Neuronal stem cell (in vitro differentiated cells): ENCODE results near the gene ZMYM2.

Experiments used
- DNase-seq: peaks from one replicate; pipeline ENCODE4 v3.0.0-alpha.2; 2013; ENCODE audit warnings: low spot score
- H2AFZ ChIP-seq: one replicate; pipeline ENCODE4 v1.6.1; 2013; ENCODE audit warnings: mild to moderate bottlenecking, low read length, inconsistent platforms
- H2AK5ac ChIP-seq: 2 replicates; pipeline ENCODE4 v1.6.1; 2013; ENCODE audit warnings: low read depth, mild to moderate bottlenecking, inconsistent platforms, low read length, moderate library complexity, mixed read lengths
- H2BK120ac ChIP-seq: 2 replicates; pipeline ENCODE4 v1.6.1; 2013; ENCODE audit warnings: low read depth, mild to moderate bottlenecking, inconsistent platforms, low read length, moderate library complexity, mixed read lengths
- H2BK12ac ChIP-seq: one replicate; pipeline ENCODE4 v1.6.1; 2013; ENCODE audit warnings: low read length, inconsistent platforms
- H2BK15ac ChIP-seq: 2 replicates; pipeline ENCODE4 v1.6.1; 2013; ENCODE audit warnings: mild to moderate bottlenecking, low read length, inconsistent platforms, mixed read lengths
- H2BK5ac ChIP-seq: one replicate; pipeline ENCODE4 v1.6.1; 2013; ENCODE audit warnings: inconsistent platforms, mild to moderate bottlenecking, low read length, moderate library complexity
- H3K14ac ChIP-seq: one replicate; pipeline ENCODE4 v1.6.1; 2013; ENCODE audit warnings: low read length, inconsistent platforms
- H3K18ac ChIP-seq: 2 replicates; pipeline ENCODE4 v1.6.1; 2013; ENCODE audit warnings: low read length, inconsistent platforms
- H3K23ac ChIP-seq: 2 replicates; pipeline ENCODE4 v1.6.1; 2013; ENCODE audit warnings: low read depth, mild to moderate bottlenecking, mixed read lengths, low read length, inconsistent platforms; ENCODE audit not compliant: poor library complexity
- H3K27ac ChIP-seq: replicated peaks from 3 replicates; pipeline ENCODE4 v1.5.1; 2013; ENCODE audit warnings: low read length, inconsistent platforms
- H3K27me3 ChIP-seq, 3 experiments: 2 replicates each; pipeline ENCODE4 v1.6.1; 2013; ENCODE audit warnings: low read length in 3 of 3, mild to moderate bottlenecking in 2 of 3, inconsistent platforms in 1 of 3, low read depth in 1 of 3, mixed read lengths in 1 of 3, moderate library complexity in 1 of 3; ENCODE audit not compliant: control insufficient read depth in 3 of 3, insufficient read depth in 3 of 3
- H3K36me3 ChIP-seq, 2 donors: replicated peaks in 1 of 2; 2 replicates each; pipeline ENCODE4 v1.6.1; 2013; ENCODE audit warnings: low read length in 2 of 2; ENCODE audit not compliant: control insufficient read depth in 2 of 2, insufficient read depth in 2 of 2
- H3K4ac ChIP-seq: 2 replicates; pipeline ENCODE4 v1.6.1; 2013; ENCODE audit warnings: inconsistent platforms, mild to moderate bottlenecking, low read length, moderate library complexity
- H3K4me1 ChIP-seq, 2 donors: 1 replicate in 1 of 2; 2 replicates in 1 of 2; pipeline ENCODE4 v1.6.1; 2013; ENCODE audit warnings: low read length in 2 of 2, low read depth in 1 of 2; ENCODE audit not compliant: control insufficient read depth in 2 of 2, insufficient read depth in 1 of 2
- H3K4me2 ChIP-seq: one replicate; pipeline ENCODE4 v1.6.1; 2013; ENCODE audit warnings: mild to moderate bottlenecking, low read length, inconsistent platforms; ENCODE audit not compliant: insufficient read depth, poor library complexity, severe bottlenecking
- H3K4me3 ChIP-seq, 2 donors: 2 replicates each; pipeline ENCODE4 v1.5.1; 2013; ENCODE audit warnings: low read length in 2 of 2, mild to moderate bottlenecking in 2 of 2, inconsistent platforms in 1 of 2, moderate library complexity in 1 of 2
- H3K79me1 ChIP-seq: one replicate; pipeline ENCODE4 v1.6.1; 2013; ENCODE audit warnings: low read depth, mild to moderate bottlenecking, inconsistent platforms, low read length, moderate library complexity
- H3K9ac ChIP-seq: one replicate; pipeline ENCODE4 v1.6.1; 2013; ENCODE audit warnings: mild to moderate bottlenecking, low read depth, low read length, inconsistent platforms; ENCODE audit not compliant: poor library complexity
- H3K9me3 ChIP-seq, 2 donors: replicated peaks in 1 of 2; 2 replicates each; pipeline versions ENCODE3 to v1.6.1; 2013; ENCODE audit warnings: low read length in 2 of 2, mild to moderate bottlenecking in 2 of 2, inconsistent platforms in 1 of 2, low read depth in 1 of 2, mixed read lengths in 1 of 2, moderate library complexity in 1 of 2; ENCODE audit not compliant: control insufficient read depth in 2 of 2, insufficient read depth in 1 of 2
- H4K8ac ChIP-seq: one replicate; pipeline ENCODE4 v1.6.1; 2013; ENCODE audit warnings: low read depth, mild to moderate bottlenecking, inconsistent platforms, low read length, moderate library complexity
- H4K91ac ChIP-seq: one replicate; pipeline ENCODE4 v1.6.1; 2013; ENCODE audit warnings: low read length, low read depth, mild to moderate bottlenecking, inconsistent platforms; ENCODE audit not compliant: poor library complexity
- WGBS, 2 donors: extraction: QIAGEN DNeasy Blood & Tissue Kit; methylation state at CpG; one replicate each; pipeline ENCODE4 v1.1.7; 2013; ENCODE audit warnings: missing lambda C conversion rate in 2 of 2, mixed read lengths in 1 of 2; ENCODE audit not compliant: insufficient read length in 2 of 2, insufficient replicate concordance in 1 of 2; ENCODE audit errors: extremely low coverage in 2 of 2; 5-methylcytosine and 5-hydroxymethylcytosine counted together

ZMYM2 gene

GRCh38 chr13:20116213-20116612 is 157.7 kb downstream of the ZMYM2 start:
- no peak overlapping the region for H2BK120ac ChIP-seq
- H3K27me3 ChIP-seq, result peaks cover 0 to 14% (median 0%) of the 10 kb centered on the region in 3 experiments
- H3K27ac ChIP-seq, result no peak overlapping the region
- no peak overlapping the region for H3K4ac ChIP-seq
- no peak overlapping the region for H2AK5ac ChIP-seq
- no peaks in the 10 kb centered on the region for H3K4me1 ChIP-seq
- H2BK5ac ChIP-seq, result no peak overlapping the region
- DNase-seq, result no peak
- H4K91ac ChIP-seq, result no peak overlapping the region
- H2AFZ ChIP-seq, result no peak overlapping the region
- H3K9me3 ChIP-seq, result no peaks in the 10 kb centered on the region
- no peak overlapping the region for H3K23ac ChIP-seq
- no peak overlapping the region for H2BK12ac ChIP-seq
- no peaks in the 10 kb centered on the region for H3K36me3 ChIP-seq
- no peak overlapping the region for H3K4me3 ChIP-seq
- H3K4me2 ChIP-seq, result no peak overlapping the region
- no peak overlapping the region for H3K14ac ChIP-seq
- no peak overlapping the region for H3K9ac ChIP-seq
- H3K79me1 ChIP-seq, result no peaks in the 10 kb centered on the region
- WGBS, 2 donors, result no CpG with 5 or more reads among the region's 6 CpGs
- H4K8ac ChIP-seq, result no peak overlapping the region
- no peak overlapping the region for H3K18ac ChIP-seq
- H2BK15ac ChIP-seq, result no peak overlapping the region

- H3K18ac ChIP-seq, result peak overlapping the region; percentile 92
- H3K27me3 ChIP-seq, result peaks cover 0 to 12% (median 0%) of the 10 kb centered on the region in 3 experiments
- no peaks in the 10 kb centered on the region for H3K79me1 ChIP-seq
- peak overlapping the region; percentile 94 for H2AFZ ChIP-seq
- H3K27ac ChIP-seq, result no peak overlapping the region
- H2BK5ac ChIP-seq, result peak overlapping the region; percentile 77
- H3K9me3 ChIP-seq, result no peaks in the 10 kb centered on the region
- H2BK15ac ChIP-seq, result peak overlapping the region; percentile 1
- H3K4me1 ChIP-seq, result no peaks in the 10 kb centered on the region
- peak overlapping the region; percentile 34 to 77 for H3K4me3 ChIP-seq
- peak overlapping the region; percentile 75 for H3K14ac ChIP-seq
- no peaks in the 10 kb centered on the region for H3K36me3 ChIP-seq
- peak overlapping the region; percentile 84 for H3K4me2 ChIP-seq
- H2BK120ac ChIP-seq, result no peak overlapping the region
- peak overlapping the region; percentile 86 for H3K9ac ChIP-seq
- WGBS, 2 donors, result no CpG with 5 or more reads among the region's 55 CpGs
- no peak for DNase-seq
- H4K91ac ChIP-seq, result no peak overlapping the region
- no peak overlapping the region for H4K8ac ChIP-seq
- no peak overlapping the region for H2BK12ac ChIP-seq
- no peak overlapping the region for H3K4ac ChIP-seq
- H3K23ac ChIP-seq, result peak overlapping the region; percentile 58
- H2AK5ac ChIP-seq, result no peak overlapping the region
Measured at GRCh38 chr13:20118268-20119140, 160.0 kb downstream of the ZMYM2 start.

- H2AFZ ChIP-seq, result peak overlapping the region; percentile 75
- no peak overlapping the region for H2BK12ac ChIP-seq
- H3K23ac ChIP-seq, result no peak overlapping the region
- no peak for DNase-seq
- no peaks in the 10 kb centered on the region for H3K9me3 ChIP-seq
- no peak overlapping the region for H3K4me2 ChIP-seq
- H2BK120ac ChIP-seq, result no peak overlapping the region
- H2AK5ac ChIP-seq, result no peak overlapping the region
- H3K4ac ChIP-seq, result no peak overlapping the region
- H3K18ac ChIP-seq, result no peak overlapping the region
- H3K14ac ChIP-seq, result no peak overlapping the region
- H2BK15ac ChIP-seq, result no peak overlapping the region
- no peak overlapping the region for H4K91ac ChIP-seq
- no peak overlapping the region for H2BK5ac ChIP-seq
- H3K36me3 ChIP-seq, result no peaks in the 10 kb centered on the region
- peaks cover 0 to 7% (median 0%) of the 10 kb centered on the region in 3 experiments for H3K27me3 ChIP-seq
- no peaks in the 10 kb centered on the region for H3K79me1 ChIP-seq
- peak overlapping the region in 1 of 2 donors; percentile 3 for H3K4me3 ChIP-seq
- H3K9ac ChIP-seq, result no peak overlapping the region
- WGBS, 2 donors, result no CpG with 5 or more reads among the region's 3 CpGs
- H3K27ac ChIP-seq, result no peak overlapping the region
- no peak overlapping the region for H4K8ac ChIP-seq
- no peaks in the 10 kb centered on the region for H3K4me1 ChIP-seq
Measured at GRCh38 chr13:20119960-20120359, 161.4 kb downstream of the ZMYM2 start.

GRCh38 chr13:20121159-20121525 is 162.6 kb downstream of the ZMYM2 start:
- Histone ChIP-seq H3K36me3 (no peaks in the 10 kb centered on the region), H4K8ac (no peak overlapping the region), H3K4ac (no peak overlapping the region), H3K4me1 (no peaks in the 10 kb centered on the region), H2AFZ (no peak overlapping the region), H2AK5ac (no peak overlapping the region), H2BK5ac (no peak overlapping the region), H3K27ac (no peak overlapping the region), H2BK12ac (no peak overlapping the region), H3K14ac (no peak overlapping the region), H3K9me3 (no peaks in the 10 kb centered on the region), H3K4me3 (no peak overlapping the region), H2BK120ac (no peak overlapping the region), H3K79me1 (no peaks in the 10 kb centered on the region), H3K9ac (no peak overlapping the region), H2BK15ac (no peak overlapping the region), H3K18ac (no peak overlapping the region), H3K4me2 (no peak overlapping the region), H3K23ac (no peak overlapping the region), H4K91ac (no peak overlapping the region), H3K27me3 (peaks cover 0 to 18% (median 0%) of the 10 kb centered on the region in 3 experiments)
- WGBS, 2 donors, result no CpG with 5 or more reads among the region's 7 CpGs
- no peak for DNase-seq
